ENCODE data around the gene POP7. TPM values are rescaled to one million over a fixed set of nuclear protein-coding genes. Genes with fewer than 3 reads are reported as not detected.
"Not testable (repeated sequence)": the region's sequence is repeated elsewhere in the genome, so short reads cannot be mapped to it uniquely, and the experiment has no call there.

Gene POP7
- total RNA-seq, 1 donor from 2014 or later = 45.4 TPM

DNA sequence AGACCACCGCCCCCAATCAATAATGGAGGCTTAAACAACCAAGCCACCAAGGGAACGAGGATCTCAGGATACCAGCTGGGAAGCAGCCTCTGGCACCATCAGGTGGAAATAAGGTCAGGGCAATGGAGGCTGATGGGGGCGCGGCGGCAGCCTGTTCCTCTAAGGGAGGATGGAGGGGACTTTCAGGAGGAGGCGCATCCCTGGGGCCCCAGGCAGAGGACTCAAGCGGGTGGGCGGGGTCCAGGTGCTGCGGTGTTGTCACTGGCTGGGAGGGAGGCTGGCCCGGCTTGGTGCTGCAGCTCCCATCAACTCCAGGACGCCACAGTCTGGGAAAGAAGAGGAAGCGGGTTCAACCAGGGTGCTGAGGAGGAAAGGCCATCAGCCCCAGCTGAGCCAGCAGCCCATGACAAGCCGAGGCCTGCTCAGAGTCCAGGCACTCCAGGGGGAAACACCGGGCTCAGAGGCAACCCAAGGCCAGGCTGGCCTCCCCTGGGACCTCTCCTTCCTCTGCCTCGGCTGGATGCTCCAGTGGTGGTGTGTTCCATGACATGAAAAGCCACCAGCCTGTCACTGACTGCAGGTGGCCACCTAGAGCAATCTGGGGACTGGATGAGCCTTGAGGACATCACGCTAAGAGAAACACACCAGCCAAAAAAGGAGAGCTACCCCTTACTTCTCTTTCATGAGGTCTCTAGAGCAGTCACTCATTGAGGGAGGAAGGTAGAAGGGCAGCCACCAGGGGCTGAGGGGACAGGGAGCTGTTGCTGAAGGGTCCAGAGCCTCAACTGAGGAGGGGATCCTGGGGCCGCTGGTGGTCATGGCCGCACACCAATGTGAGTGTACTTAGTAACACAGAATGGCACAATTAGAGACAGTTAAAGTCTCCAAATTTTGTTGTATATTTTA is 16.4 kb upstream of the POP7 start:
- intact Hi-C loops (cut with micrococcal nuclease) = loop anchor here (5.0 kb wide), 3 partner anchors 57 to 163 kb away; partner anchors contain the start of genes FBXO24, LRCH4 and SLC12A9

DNA sequence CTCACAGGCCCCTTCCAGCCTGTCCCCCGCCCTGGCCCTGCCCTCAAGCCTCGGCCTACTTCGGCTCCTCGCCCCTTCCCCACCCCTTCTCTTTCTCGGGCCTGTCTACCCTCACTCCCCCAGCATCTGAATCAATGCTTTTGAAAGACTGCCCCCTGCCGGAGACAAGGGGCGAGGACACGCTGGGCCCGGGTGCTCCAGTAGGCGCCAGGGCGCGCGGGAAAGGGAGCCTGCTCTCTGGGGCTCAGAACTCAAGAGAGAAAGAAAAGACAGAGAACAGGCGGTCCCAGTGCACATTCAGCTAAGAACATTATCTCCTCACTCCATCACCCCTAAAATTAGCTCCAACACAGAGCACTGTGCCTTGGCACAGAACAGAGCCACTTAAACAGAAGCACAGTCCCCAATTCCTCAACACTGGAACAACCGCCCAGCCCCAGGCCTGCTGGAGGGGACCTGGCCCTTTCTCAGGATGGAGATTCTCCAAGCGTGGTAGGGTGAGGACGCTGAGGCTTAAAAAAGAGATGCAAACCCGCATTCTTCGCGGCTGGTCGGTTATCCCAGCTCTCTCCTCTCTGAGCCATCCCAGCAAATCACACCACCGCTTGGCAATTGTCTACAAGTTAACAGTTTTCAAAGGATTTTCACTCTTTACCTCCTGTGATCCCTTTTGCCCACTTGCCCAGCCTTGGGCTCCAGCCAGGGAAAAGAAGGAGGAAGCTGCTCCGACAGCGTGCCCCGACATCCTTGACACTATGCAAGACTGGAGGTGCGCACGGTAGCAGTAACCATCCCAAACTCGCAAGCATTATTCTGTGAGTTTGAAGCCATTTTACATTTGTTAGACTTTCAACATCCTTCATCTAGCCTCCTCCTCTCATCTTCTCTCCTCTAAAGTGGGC is 14.0 kb upstream of the POP7 start:
- intact Hi-C loops (cut with micrococcal nuclease) = loop anchor here (1.0 to 5.0 kb wide), 6 partner anchors 17 to 160 kb away; partner anchors contain the start of genes FBXO24, LRCH4 and SLC12A9

DNA sequence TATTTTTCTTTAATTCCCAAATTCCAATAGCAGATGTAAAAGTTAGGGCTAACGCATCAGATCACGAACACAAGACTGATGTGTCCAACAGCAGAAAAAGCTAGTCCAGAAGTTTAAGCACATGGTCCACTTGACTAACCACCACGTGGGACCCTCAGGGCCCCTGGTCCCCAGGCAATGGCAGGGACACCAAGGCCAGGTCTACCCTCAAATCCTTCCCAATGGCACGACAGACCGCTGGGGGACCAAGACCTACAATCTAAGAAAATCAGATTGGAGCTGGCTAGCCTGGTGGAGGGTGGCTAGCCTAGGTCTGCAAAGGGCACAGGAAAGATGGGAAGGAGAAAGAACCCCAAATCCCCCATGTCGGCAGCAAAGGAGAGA is 13.4 kb upstream of the POP7 start:
- intact Hi-C loops (cut with micrococcal nuclease) = loop anchor here (5.0 kb wide), 3 partner anchors 60 to 160 kb away; partner anchors contain the start of genes FBXO24, LRCH4 and SLC12A9

DNA sequence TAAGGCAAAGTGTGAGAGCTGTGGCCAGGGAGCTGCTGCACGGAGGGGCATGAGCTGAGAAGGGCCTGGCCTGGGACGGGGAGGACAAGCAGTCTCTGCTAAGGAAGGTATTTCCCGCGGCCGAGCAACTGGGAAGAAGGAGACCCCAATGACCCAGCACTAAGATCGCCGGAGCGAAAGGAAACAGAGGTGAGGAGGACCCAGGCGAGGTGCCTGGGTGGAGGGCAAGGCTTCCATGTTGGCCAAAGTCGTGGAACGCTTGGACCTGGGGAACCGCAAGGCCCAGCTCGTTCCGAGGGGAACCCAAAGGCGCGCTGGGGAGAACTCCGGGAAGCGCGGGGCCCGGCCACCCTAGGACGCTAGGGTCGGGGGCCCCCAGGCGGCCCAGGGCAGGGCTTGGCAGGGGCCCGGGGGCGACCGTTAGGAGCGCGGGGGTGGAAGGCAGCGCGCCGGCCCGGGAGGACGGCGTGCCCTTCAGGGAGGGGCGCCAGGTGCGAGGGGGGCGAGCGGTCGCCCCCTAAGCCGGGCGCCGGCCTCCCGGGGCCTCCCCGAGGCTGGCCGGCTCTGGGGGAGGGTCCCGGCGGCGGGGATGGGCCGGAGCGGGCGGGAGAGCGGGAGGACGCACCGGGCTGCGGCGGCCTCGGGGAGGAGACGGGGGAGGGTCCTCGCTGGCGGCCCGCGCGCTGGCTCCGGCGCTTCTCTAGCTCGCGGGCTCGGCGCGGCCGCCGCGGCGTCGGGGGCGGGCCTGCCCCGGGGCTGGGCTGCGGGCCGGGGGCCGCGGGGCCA is 12.4 kb upstream of the POP7 start:
- intact Hi-C loops (cut with micrococcal nuclease) = loop anchor here (1.0 to 5.0 kb wide), 4 partner anchors 12 to 159 kb away; partner anchors contain the start of genes FBXO24, LRCH4 and SLC12A9

DNA sequence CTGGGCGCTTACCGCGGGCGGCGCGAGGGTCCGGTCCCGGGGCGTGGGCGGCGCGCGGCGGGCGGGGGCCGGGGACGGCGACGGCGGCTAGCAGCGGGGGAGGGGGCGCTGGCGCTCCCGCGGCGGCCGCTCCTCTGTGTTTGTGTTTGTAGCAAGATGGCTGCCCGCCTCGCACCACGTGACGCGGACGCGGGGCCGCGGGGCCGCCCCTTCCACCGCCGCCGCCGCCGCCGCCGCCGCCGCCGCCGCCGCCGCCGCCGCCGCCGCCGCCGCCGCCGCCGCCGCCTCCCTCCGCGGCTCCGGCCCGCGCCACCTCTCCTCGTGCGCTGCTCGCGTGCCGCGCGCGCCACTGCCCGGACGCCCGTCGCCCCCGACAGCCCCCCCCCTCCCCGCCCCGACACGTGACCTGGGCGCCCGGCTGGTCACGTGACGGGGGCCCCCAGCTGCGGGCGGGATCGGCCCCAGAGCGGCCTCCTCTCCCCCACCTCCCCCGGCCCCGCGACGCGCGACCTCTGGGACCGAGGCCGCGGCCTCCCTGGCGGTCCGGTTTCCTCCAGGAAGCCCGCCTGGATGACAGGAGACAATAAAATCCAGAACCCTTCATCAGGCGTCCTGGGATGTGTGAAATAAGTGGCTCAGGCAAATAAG is 11.7 kb upstream of the POP7 start, which contains the start of gene GIGYF1:
GIGYF1 (minus strand) TSS at position 153 of the 648 bp plus-strand sequence. CDS start 6,012 bp downstream, outside the sequence.
- intact Hi-C loops (cut with micrococcal nuclease) = loop anchor here (1.0 to 5.0 kb wide), 4 partner anchors 11 to 158 kb away; partner anchors contain the start of genes FBXO24, LRCH4 and SLC12A9

DNA sequence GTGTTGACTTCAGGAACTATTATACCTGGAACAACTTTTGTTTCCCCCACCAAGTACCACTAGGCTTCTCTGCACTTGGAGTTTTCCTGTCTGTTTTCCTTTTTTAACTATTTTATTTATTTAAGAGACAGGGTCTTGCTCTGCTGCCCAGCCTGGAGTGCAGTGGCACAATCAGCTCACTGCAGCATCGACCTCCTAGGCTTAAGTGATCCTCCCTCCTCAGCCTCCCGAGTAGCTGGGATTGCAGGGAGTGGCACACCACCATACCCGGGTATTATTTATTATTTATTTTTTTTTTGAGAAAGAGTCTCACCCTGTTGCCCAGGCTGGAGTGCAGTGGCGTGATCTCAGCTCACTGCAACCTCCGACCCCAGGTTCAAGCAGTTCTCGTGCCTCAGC is 9.8 kb upstream of the POP7 start:
- intact Hi-C loops (cut with micrococcal nuclease) = no loop called here

DNA sequence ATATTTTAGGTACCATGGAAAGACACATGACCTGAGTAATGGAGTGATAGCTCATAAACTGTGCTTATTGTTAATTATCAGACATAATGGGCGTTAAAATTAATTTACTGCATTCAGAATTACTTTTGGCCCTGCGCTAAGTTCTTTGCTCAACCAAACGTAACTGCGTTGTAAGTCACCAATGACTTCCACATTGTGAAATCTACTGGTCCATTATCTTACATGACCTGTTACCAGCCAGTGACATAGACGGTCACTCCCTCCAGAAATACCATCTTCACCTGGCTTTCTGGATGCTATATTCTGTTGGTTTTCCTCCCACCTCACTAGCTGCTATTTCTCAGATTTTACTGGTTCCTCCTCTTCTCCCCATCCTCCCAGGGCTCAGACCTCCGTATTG is 6.9 kb upstream of the POP7 start:
- intact Hi-C loops (cut with micrococcal nuclease) = no loop called here

DNA sequence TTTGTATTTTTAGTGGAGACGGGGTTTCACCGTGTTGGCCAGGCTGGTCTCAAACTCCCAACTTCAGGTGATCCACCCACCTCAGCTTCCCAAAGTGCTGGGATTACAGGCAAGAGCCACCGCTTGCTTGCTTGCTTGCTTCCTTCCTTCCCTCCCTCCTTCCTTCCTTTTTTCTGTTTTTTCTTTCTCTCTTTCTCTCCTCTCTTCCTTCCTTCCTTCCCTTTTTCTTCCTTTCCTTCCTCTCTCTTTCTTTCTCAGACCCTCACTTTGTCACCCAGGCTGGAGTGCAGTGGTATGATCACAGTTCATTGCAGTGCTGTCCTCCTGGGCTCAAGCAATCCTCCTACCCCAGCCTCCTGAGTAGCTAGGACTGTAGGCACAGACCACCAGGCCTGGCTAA is 4.8 kb upstream of the POP7 start:
- intact Hi-C loops (cut with micrococcal nuclease) = not testable (repeated sequence)

DNA sequence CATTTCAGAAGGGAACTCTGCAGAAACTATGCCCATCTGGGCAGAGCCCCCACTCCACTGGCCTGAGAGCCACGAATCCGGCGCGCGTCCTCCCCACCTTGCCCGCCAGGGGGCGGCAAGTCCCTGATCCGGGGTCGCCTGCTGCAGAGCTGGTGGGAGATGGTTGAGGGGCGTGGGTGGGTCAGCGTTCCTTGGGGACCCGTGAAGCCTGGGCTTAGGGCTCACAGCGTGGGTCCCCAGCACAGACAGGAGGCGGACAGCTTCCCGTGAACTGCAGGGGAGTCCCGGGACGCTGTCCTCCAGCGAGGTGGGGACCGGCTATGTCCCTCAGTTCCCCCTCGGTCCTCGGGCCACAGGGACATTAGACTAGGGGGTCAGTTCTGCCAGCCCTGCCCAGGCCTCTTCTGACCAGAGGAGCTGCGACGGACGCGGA is 585 bp upstream of the POP7 start:
- intact Hi-C loops (cut with micrococcal nuclease) = loop anchor here (1.0 to 5.0 kb wide), 7 partner anchors 11 to 228 kb away; partner anchors contain the start of genes GIGYF1, GNB2, MOSPD3 and SLC12A9

DNA sequence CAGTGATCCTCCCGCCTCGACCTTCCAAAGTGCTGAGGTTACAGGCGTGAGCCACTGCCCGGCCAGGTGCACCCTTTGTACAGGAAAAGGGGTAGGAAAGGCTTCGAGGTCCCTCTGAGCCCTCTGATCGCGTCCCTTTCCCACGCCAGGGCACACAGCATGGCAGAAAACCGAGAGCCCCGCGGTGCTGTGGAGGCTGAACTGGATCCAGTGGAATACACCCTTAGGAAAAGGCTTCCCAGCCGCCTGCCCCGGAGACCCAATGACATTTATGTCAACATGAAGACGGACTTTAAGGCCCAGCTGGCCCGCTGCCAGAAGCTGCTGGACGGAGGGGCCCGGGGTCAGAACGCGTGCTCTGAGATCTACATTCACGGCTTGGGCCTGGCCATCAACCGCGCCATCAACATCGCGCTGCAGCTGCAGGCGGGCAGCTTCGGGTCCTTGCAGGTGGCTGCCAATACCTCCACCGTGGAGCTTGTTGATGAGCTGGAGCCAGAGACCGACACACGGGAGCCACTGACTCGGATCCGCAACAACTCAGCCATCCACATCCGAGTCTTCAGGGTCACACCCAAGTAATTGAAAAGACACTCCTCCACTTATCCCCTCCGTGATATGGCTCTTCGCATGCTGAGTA is 871 bp downstream of the POP7 start:
- intact Hi-C loops (cut with micrococcal nuclease) = loop anchor here (5.0 kb wide), 2 partner anchors 171 to 229 kb away; partner anchors contain the start of genes SRRT and TSC22D4

DNA sequence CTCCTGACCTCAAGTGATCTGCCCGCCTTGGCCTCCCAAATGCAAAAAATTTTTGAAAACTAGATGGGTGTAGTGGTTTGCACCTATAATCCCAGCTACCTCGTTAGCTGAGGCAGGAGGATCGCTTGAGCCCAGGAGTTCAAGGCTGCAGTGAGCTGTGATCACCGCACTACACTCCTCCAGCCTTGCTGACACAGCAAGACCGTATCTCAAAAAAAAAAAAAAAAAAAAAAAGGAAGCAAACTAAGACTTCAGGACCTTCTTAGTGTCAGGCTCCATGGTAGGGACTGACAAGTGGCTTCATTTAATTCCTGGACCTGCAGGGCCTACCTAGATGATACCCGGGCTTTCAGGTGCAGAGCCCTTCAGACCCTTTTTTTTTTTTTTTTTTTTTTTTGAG is 2.5 kb downstream of the POP7 start:
- intact Hi-C loops (cut with micrococcal nuclease) = loop anchor here (5.0 kb wide), 2 partner anchors 169 to 231 kb away; partner anchors contain the start of genes SRRT and TSC22D4

DNA sequence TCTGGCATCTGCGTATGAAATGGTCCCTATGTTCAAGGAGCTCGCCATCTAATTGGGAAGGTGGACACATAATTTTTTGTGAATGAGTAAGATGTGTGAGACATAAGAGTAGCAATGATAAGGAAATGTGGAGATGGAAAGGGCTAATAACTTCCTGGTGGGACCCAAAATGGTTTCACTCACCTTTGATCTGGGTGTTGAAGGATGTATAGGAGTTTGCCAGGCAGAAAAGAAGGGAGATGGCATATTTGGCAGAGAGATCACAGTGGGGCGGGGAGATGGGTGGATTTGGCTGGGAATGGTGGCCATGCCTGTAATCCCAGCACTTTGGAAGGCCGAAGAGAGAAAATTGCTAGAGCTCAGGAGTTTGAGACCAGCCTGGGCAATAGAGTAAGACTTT is 4.5 kb downstream of the POP7 start:
- intact Hi-C loops (cut with micrococcal nuclease) = no loop called here

DNA sequence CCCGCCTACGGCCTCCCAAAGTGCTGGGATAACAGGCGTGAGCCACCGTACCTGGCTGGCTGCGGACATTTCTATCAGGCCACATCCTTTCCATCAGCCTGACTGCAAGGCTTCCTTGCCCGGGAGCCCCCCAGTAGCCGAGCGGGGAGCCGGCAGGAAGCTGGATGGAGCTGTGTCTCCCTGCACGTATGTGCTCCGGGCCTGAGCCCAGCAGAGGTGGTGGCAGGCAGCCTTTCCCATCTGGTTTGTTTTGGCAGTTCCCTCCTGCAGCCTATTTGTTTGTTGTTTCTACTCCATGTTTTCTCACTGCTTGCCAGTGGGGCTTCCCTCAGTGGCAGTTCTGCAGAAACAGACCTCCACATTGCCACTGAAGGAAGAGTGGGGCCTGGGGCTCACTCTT is 5.4 kb downstream of the POP7 start:
- intact Hi-C loops (cut with micrococcal nuclease) = no loop called here

DNA sequence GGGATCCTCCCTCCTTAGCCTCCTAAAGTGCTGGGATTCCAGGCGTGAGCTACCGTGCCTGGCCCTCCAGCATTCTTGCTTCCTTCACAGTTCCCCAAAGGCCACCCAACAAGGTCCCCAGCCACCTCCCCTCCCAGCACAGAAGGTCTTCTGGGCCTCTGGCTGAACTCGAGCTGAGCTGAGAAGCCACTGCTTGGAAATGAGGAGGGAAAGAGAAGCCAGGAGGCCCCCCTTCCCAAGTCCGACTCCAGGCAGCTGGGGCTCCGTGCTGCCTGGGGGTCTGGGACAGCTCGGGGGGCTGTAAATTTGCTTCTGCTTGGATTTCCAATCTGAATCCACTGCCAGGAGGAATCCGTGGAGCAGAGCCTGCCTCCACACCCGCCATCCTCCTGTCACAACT is 8.8 kb downstream of the POP7 start:
- intact Hi-C loops (cut with micrococcal nuclease) = no loop called here

DNA sequence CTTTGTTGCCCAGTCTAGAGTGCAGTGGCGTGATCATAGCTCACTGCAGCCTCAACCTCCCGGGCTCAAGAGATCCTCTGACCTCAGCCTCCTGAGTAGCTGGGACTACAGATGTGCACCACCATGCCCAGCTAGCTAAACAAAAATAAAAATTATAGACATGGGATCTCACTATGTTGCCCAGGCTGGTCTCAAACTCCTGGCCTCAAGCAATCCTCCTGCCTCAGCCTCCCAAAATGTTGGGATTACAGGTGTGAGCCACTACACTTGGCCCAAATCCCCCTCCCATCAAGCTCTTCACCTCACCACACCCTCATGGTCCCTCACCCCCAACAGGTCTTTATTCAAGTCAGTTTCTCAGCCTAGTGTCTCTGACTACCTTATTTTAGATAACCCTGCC is 11.2 kb downstream of the POP7 start:
- intact Hi-C loops (cut with micrococcal nuclease) = not testable (repeated sequence)

DNA sequence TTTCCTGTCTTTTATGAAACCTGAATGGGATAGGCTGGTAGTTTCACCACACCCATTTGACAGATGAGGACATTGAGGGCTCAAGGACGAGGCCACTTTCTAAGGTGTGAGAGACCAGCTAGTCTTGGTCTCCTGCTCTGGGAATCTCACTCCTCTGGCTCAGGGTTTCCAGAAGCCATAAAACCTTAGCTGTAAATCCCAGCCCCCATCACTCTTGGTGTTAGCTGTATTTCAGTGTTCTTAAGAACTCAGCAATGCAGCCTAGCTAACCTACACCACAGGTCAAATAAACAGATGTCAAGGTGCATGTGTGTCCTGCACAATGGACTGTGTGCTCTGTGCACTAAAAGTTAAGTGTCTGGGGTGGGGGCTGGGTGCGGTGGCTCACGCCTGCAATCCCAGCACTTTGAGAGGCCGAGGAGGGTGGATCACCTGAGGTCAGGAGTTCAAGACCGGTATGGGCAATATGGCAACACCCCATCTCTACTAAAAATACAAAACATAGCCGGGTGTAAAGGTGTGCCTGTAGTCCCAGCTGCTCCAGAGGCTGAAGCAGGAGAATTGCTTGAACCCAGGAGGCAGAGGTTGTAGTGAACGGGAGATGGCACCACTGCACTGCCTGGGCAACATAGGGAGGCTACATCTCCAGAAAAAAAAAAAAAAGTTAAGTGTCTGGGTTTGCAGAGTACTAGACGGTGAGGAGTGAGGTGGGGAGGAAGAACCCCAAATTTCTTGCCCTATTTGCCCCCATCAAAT is 13.8 kb downstream of the POP7 start:
- intact Hi-C loops (cut with micrococcal nuclease) = no loop called here

DNA sequence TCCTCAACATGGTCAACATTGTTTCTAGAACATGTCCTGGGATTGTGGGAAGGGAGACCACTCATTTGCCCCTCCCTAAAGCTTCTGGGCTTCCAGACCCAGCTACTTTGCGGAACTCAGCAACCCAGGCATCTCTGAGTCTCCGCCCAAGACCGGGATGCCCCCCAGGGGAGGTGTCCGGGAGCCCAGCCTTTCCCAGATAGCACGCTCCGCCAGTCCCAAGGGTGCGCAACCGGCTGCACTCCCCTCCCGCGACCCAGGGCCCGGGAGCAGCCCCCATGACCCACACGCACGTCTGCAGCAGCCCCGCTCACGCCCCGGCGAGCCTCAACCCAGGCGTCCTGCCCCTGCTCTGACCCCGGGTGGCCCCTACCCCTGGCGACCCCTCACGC is 14.4 kb downstream of the POP7 start, which contains the start of gene EPO:
EPO (plus strand) TSS at position 190 of the 392 bp plus-strand sequence. CDS start 513 bp downstream, outside the sequence.
- intact Hi-C loops (cut with micrococcal nuclease) = no loop called here
